HepG2 (cell line): ENCODE data around the gene RAB30. TPM values are rescaled to one million over a fixed set of nuclear protein-coding genes. Genes with fewer than 3 reads are reported as not detected.
A peak's percentile ranks its signal among the peaks of the same experiment; 100 is the strongest.

Experiments used
- AGO1 ChIP-seq: fragments of 200-400 bp; formaldehyde crosslinking; IDR thresholded peaks from 2 replicates; pipeline ENCODE4 v1.6.1; 2017; ENCODE audit warnings: mild to moderate bottlenecking, low read depth, low read length, moderate library complexity; ENCODE audit not compliant: poor library complexity, severe bottlenecking
- ARID5B ChIP-seq: IDR thresholded peaks from 2 replicates; pipeline ENCODE4 v1.4.0; 2020; ENCODE audit warnings: mild to moderate bottlenecking, missing genetic modification reagents
- CCDC6 ChIP-seq: sonication (generic); formaldehyde crosslinking; IDR thresholded peaks from 2 replicates; pipeline ENCODE4 v1.8.1; 2022; ENCODE audit warnings: mild to moderate bottlenecking, missing genetic modification reagents, moderate library complexity
- DPF2 ChIP-seq: sonication (generic); formaldehyde crosslinking; IDR thresholded peaks from 2 replicates; pipeline ENCODE4 v1.4.0; 2020; ENCODE audit warnings: mild to moderate bottlenecking, low read depth, missing genetic modification reagents, borderline replicate concordance
- HHEX ChIP-seq: IDR thresholded peaks from 2 replicates; pipeline ENCODE4 v1.6.1; 2016; ENCODE audit warnings: control low read depth
- HNF4A ChIP-seq: sonication (generic); formaldehyde crosslinking; IDR thresholded peaks from 2 replicates; pipeline ENCODE4 v1.4.0; 2020; ENCODE audit warnings: missing genetic modification reagents
- HNF4G ChIP-seq, 2 experiments: sonication (generic) in 1 of 2; formaldehyde crosslinking in 1 of 2; IDR thresholded peaks; 2 replicates each; pipeline versions ENCODE4 v1.4.0 to v1.6.1; 2011 to 2020; ENCODE audit warnings: borderline replicate concordance in 2 of 2, low read depth in 2 of 2, mild to moderate bottlenecking in 2 of 2, low read length in 1 of 2, missing genetic modification reagents in 1 of 2, moderate library complexity in 1 of 2
- KDM5B ChIP-seq: sonication (generic); formaldehyde crosslinking; IDR thresholded peaks from 2 replicates; pipeline ENCODE4 v1.4.0; 2020; ENCODE audit warnings: missing genetic modification reagents, mild to moderate bottlenecking, borderline replicate concordance
- KMT2A ChIP-seq: sonication (generic); formaldehyde crosslinking; IDR thresholded peaks from 2 replicates; pipeline ENCODE4 v1.4.0; 2020; ENCODE audit warnings: missing genetic modification reagents
- MYC ChIP-seq: sonication (generic); formaldehyde crosslinking; IDR thresholded peaks from 2 replicates; pipeline ENCODE4 v1.9.0; 2021; ENCODE audit warnings: missing genetic modification reagents, borderline replicate concordance
- NRL ChIP-seq: sonication (generic); formaldehyde crosslinking; IDR thresholded peaks from 2 replicates; pipeline ENCODE4 v1.5.0; 2020; ENCODE audit warnings: missing genetic modification reagents, mild to moderate bottlenecking, moderate library complexity, borderline replicate concordance
- PHF8 ChIP-seq: sonication (generic); formaldehyde crosslinking; IDR thresholded peaks from 2 replicates; pipeline ENCODE4 v1.5.0; 2020; ENCODE audit warnings: missing genetic modification reagents
- SP4 ChIP-seq: sonication (generic); formaldehyde crosslinking; IDR thresholded peaks from 2 replicates; pipeline ENCODE4 v1.8.1; 2023; ENCODE audit warnings: mild to moderate bottlenecking, missing genetic modification reagents
- TRIM24 ChIP-seq: sonication (generic); formaldehyde crosslinking; IDR thresholded peaks from 2 replicates; pipeline ENCODE4 v1.8.0; 2022; ENCODE audit warnings: mild to moderate bottlenecking, missing genetic modification reagents
- YEATS4 ChIP-seq: sonication (generic); formaldehyde crosslinking; IDR thresholded peaks from 2 replicates; pipeline ENCODE4 v1.4.0; 2020; ENCODE audit warnings: missing genetic modification reagents, borderline replicate concordance
- ZFP37 ChIP-seq: sonication (generic); formaldehyde crosslinking; IDR thresholded peaks from 2 replicates; pipeline ENCODE4 v1.4.0; 2020; ENCODE audit warnings: missing genetic modification reagents, borderline replicate concordance
- ZMYM4 ChIP-seq: sonication (generic); formaldehyde crosslinking; IDR thresholded peaks from 2 replicates; pipeline ENCODE4 v1.8.1; 2023; ENCODE audit warnings: mild to moderate bottlenecking, missing genetic modification reagents
- ZNF234 ChIP-seq: sonication (generic); formaldehyde crosslinking; conservative IDR thresholded peaks from 2 replicates; pipeline ENCODE4 v1.5.1; 2020; ENCODE audit warnings: mild to moderate bottlenecking, missing genetic modification reagents
- ZNF24 ChIP-seq: fragments of 450-650 bp; IDR thresholded peaks from 2 replicates; pipeline ENCODE4 v1.6.1; 2017; ENCODE audit warnings: antibody characterized with exemption, mild to moderate bottlenecking
- ZNF343 ChIP-seq: sonication (generic); formaldehyde crosslinking; IDR thresholded peaks from 2 replicates; pipeline ENCODE4 v1.4.0; 2020; ENCODE audit warnings: mild to moderate bottlenecking, missing genetic modification reagents
- ZNF431 ChIP-seq: sonication (generic); formaldehyde crosslinking; IDR thresholded peaks from 2 replicates; pipeline ENCODE4 v1.9.0; 2022; ENCODE audit warnings: missing genetic modification reagents, low read depth, mild to moderate bottlenecking, borderline replicate concordance
- ZNF441 ChIP-seq: sonication (generic); formaldehyde crosslinking; IDR thresholded peaks from 2 replicates; pipeline ENCODE4 v1.7.0; 2021; ENCODE audit warnings: missing genetic modification reagents, borderline replicate concordance
- ZNF446 ChIP-seq: sonication (generic); formaldehyde crosslinking; IDR thresholded peaks from 2 replicates; pipeline ENCODE4 v1.5.0; 2020; ENCODE audit warnings: mild to moderate bottlenecking, missing genetic modification reagents
- ZNF562 ChIP-seq: sonication (generic); formaldehyde crosslinking; IDR thresholded peaks from 2 replicates; pipeline ENCODE4 v1.8.0; 2022; ENCODE audit warnings: missing genetic modification reagents, borderline replicate concordance
- ZNF768 ChIP-seq: sonication (generic); formaldehyde crosslinking; IDR thresholded peaks from 2 replicates; pipeline ENCODE4 v1.4.0; 2020; ENCODE audit warnings: missing genetic modification reagents
- ZNF891 ChIP-seq: sonication (generic); formaldehyde crosslinking; IDR thresholded peaks from 2 replicates; pipeline ENCODE4 v1.5.0; 2020; ENCODE audit warnings: mild to moderate bottlenecking, missing genetic modification reagents
- polyA plus RNA-seq, 8 experiments: library from polyadenylated mRNA; depleted of rRNA in 3 of 8; stranded (reverse) in 7 of 8; unstranded in 1 of 8; fragments of >200 nt; fragmentation: Illumina TruSeq in 4 of 8; extraction: Trizol in 4 of 8; gene quantifications; 2 replicates each; pipeline versions ENCODE4 v1.2.1 to v1.2.3, GENCODE V29; 2011 to 2016; ENCODE audit warnings: low read depth in 4 of 8, missing spikeins in 1 of 8, mixed read lengths in 1 of 8; ENCODE audit not compliant: insufficient read depth in 1 of 8
- total RNA-seq, 5 experiments: library from RNA; depleted of rRNA; stranded (reverse); fragments of >200 nt; fragmentation: Illumina TruSeq; extraction: Trizol; gene quantifications; 2 replicates each; pipeline ENCODE4 v1.2.3, GENCODE V29; 2016; ENCODE audit warnings: low read depth in 1 of 5
- TF ChIP-seq, protein P1 (sequence below): sonication (generic); formaldehyde crosslinking; IDR thresholded peaks from 2 replicates; pipeline ENCODE4 v1.4.0; 2020; ENCODE audit warnings: mild to moderate bottlenecking, missing genetic modification reagents

RAB30 gene
- total and polyA plus RNA-seq, 2 of the 13 experiments (the other 11 are each of a cell fraction or from before 2014, with no cell fraction given), result 3.7 to 5.0 TPM

- TF ChIP-seq ARID5B (CRISPR knock-in tag), result no peak
- TF ChIP-seq ZNF446, result no peak
- no peak for TF ChIP-seq DPF2 (CRISPR knock-in tag)
- TF ChIP-seq CCDC6 (CRISPR knock-in tag), result 0 out of 2 replicates have a peak, but pooled peaks have one; percentile 33
- TF ChIP-seq, protein P1, sequence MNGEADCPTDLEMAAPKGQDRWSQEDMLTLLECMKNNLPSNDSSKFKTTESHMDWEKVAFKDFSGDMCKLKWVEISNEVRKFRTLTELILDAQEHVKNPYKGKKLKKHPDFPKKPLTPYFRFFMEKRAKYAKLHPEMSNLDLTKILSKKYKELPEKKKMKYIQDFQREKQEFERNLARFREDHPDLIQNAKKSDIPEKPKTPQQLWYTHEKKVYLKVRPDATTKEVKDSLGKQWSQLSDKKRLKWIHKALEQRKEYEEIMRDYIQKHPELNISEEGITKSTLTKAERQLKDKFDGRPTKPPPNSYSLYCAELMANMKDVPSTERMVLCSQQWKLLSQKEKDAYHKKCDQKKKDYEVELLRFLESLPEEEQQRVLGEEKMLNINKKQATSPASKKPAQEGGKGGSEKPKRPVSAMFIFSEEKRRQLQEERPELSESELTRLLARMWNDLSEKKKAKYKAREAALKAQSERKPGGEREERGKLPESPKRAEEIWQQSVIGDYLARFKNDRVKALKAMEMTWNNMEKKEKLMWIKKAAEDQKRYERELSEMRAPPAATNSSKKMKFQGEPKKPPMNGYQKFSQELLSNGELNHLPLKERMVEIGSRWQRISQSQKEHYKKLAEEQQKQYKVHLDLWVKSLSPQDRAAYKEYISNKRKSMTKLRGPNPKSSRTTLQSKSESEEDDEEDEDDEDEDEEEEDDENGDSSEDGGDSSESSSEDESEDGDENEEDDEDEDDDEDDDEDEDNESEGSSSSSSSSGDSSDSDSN (CRISPR knock-in tag), result no peak
- no peak for TF ChIP-seq ZNF24
- TF ChIP-seq ZNF431, result no peak
- peak; percentile 77 for TF ChIP-seq HNF4G (IDR thresholded peaks at IDR 0.05; ENCODE audit: borderline replicate concordance, low read depth, low read length)
- TF ChIP-seq HNF4G (CRISPR knock-in tag; IDR thresholded peaks at IDR 0.05; ENCODE audit: borderline replicate concordance, low read depth), result no peak; the same call in 1 of the 2 replicates
- TF ChIP-seq KDM5B, result peak; percentile 22; the same call in 1 of the 2 replicates
- TF ChIP-seq AGO1, result no peak
- TF ChIP-seq PHF8 (CRISPR knock-in tag), result no peak
- TF ChIP-seq HNF4A (CRISPR knock-in tag), result peak; percentile 94
- TF ChIP-seq ZNF343 (CRISPR knock-in tag), result no peak
- no peak for TF ChIP-seq ZNF562
- no peak for TF ChIP-seq ZNF441
- TF ChIP-seq NRL (CRISPR knock-in tag), result peak; percentile 67; the same call in 1 of the 2 replicates
- TF ChIP-seq TRIM24 (CRISPR knock-in tag), result peak; percentile 71; the same call in 1 of the 2 replicates
- peak; percentile 70; the same call in 1 of the 2 replicates for TF ChIP-seq MYC (CRISPR knock-in tag)
- TF ChIP-seq ZFP37, result no peak
- peak; percentile 16; the same call in 1 of the 2 replicates for TF ChIP-seq YEATS4 (CRISPR knock-in tag)
- TF ChIP-seq ZNF891 (CRISPR knock-in tag), result peak; percentile 75
- no peak for TF ChIP-seq ZNF234 (CRISPR knock-in tag)
- peak; percentile 27; the same call in 1 of the 2 replicates for TF ChIP-seq ZNF768
- no peak for TF ChIP-seq KMT2A (CRISPR knock-in tag)
- peak; percentile 84 for TF ChIP-seq ZMYM4 (CRISPR knock-in tag)
- TF ChIP-seq HHEX, result peak; percentile 26; the same call in 1 of the 2 replicates
- no peak for TF ChIP-seq SP4 (CRISPR knock-in tag)
Observed at GRCh38 chr11:82945682-82946081, 126.0 kb downstream of the RAB30 start (continued).
